CD4-positive, alpha-beta T cell treated with Interleukin-17A for 1 hour (primary cell): ENCODE measurements around the gene RBM33.
A peak's percentile ranks its signal among the peaks of the same experiment; 100 is the strongest.
"Not testable (repeated sequence)": the region's sequence is repeated elsewhere in the genome, so short reads cannot be mapped to it uniquely, and the experiment has no call there.

Experiments
- DNase-seq: peaks from one replicate; pipeline ENCODE4 v3.0.0-alpha.2; 2020

RBM33 gene

DNA sequence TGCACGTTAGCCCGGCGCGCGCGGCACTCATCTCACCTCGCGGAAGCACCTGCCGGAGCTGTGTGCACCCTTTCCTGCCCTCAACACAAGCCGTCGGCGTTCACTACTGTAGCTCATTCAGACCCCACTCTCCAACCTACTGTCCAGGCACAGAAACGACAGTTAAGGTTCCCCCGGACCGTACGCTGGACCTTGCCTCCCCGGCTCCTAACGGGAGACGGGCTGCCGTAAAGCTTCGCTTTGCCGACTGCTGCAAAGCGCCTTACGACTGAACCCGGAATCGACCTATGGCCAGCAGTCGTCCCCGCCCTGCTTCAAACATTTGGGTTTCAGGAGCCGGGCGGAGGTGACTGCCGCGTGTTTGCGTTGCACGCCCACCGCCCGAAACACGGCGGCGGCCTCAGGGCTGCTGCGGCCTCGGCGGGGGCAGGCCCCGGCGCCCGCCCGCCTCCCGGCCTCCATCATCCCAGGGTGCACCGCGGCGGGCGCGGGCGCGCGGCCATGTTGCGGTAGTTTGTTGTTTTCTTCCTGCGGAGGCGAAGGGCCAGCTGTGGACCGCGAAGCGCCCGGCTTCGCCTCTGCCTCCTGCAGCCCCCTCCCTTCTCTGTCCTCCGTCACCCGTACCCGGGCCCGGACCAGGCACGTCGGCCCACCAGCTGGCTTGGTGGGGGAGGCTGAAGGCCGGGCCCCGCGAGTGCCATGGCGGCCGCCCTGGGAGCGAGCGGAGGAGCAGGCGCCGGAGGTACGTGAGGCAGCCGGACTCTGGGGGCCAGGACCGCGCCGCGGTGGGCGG lies at the start of gene RBM33:
RBM33 (plus strand) TSS at position 484 of the 793 bp plus-strand sequence; CDS start at position 700, 216 bp downstream.
- peak; percentile 82 for DNase-seq

GRCh38 chr7:155594961-155595366 lies 49.5 kb upstream of the RBM33 start:
- DNase-seq = no peak

- DNase-seq = no peak
Measured at GRCh38 chr7:155597753-155598140, 46.7 kb upstream of the RBM33 start.

DNA sequence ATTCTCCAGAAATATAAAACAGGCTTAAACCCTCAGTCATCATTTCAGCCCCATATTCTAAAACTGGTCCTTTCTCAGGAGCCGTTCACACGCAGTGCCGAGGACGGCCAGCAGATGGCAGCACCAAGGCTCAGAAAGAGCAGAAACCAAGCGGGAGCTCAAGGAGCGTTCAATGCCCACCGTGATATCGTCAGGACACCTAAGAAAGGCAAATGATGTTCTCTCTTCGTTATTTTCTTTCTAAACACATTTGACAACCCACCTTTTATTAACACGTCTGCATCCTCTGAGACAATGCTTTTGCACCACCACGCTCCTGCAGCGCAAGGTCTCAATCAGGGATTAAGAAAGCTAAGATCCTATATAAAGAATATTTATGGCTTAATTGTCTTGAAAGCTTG lies 45.7 kb upstream of the RBM33 start:
- DNase-seq = peak; percentile 75

DNA sequence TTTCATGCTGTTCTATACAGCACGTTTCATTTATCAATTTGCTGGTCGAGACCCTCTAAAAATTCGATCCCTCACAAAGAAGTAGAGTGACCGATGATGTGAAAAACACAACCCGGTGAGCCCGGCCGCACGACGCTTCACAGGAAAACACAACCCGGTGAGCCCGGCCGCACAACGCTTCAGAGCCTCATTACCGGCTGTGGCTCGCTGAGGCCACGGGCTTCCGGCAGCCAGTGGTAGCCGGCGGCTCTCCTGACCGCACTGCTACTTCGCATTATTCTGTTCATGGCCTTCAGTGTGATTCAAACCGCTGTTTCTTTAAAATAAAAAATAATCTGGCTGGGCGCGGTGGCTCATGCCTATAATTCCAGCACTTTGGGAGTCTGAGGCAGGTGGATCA lies 42.3 kb upstream of the RBM33 start:
- DNase-seq = no peak

DNA sequence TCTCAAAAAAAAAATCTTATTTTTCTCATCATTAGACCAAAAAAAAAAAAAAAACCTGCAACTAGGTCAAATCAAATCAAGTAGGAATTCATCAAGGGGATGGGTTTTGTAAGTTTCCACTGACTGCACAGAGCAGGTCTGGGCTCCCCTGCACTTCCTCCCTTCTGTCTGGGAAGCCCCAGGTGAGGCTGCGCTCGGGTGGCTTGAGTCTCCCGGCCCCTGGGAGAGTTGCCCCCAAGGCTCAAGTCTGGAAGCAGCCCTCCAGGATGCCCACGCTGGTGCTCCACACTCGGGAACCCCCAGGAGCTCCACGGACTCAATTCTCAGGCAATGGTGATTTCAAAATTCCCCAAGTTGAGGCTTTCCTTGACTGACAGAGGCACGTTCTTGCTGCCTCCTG lies 41.7 kb upstream of the RBM33 start:
- DNase-seq = no peak

GRCh38 chr7:155603205-155603857 lies 41.1 kb upstream of the RBM33 start:
- no peak for DNase-seq

DNA sequence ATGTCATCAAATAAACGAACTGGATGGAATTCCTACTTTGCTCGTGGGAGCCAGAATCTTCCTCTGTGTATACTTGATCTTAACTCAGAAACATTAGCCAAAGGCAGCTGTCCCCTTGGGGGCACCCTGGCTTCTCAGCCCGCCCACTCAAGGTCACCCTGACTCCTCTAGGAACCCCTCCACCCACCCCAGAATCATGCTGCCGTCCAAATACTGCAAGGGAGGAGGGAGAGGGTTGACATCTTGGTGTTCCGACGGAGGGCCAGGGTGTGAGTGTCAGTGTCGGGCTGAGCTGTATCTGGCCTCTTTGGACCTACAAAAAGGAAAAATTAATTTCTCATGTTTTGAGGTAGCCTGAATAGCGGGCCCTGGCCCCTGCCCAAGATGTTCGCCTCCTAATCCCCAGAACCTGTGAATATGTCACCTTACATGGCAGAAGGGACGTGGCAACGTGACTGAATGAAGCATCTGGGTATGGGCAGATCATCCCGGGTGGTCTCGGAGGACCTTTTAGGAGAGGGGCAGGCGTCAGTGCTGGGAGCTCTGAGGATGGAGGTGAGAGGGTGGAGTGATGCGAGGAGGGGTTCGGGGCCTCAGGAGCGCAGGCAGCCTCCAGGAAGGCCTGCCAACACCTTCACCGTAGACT lies 40.5 kb upstream of the RBM33 start:
- DNase-seq = no peak

DNA sequence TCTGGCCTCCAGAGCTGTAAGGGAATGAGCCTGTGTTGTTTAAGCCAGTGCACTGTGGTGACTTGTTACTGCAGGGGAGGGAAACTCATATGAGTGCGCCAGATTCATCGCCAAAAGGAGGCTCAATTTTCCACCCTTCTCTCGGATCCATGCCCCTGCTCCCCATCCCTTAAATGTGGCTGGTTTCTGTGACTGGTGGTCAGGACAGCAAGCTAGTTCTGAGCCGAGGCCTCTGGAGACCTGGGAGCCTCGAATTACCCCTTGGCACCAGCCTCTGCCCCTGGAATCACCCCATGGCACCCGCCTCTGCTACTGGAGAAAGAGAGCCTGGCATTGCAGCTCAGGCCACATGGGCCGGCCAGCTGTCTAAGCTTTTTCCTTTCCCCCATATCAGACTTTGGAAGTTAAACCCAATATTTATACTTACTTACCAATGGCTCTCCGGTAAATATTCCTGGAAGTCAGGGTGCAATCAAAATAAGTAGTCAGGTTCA lies 39.9 kb upstream of the RBM33 start:
- DNase-seq = no peak

GRCh38 chr7:155609185-155609584 lies 35.3 kb upstream of the RBM33 start:
- DNase-seq = no peak

DNA sequence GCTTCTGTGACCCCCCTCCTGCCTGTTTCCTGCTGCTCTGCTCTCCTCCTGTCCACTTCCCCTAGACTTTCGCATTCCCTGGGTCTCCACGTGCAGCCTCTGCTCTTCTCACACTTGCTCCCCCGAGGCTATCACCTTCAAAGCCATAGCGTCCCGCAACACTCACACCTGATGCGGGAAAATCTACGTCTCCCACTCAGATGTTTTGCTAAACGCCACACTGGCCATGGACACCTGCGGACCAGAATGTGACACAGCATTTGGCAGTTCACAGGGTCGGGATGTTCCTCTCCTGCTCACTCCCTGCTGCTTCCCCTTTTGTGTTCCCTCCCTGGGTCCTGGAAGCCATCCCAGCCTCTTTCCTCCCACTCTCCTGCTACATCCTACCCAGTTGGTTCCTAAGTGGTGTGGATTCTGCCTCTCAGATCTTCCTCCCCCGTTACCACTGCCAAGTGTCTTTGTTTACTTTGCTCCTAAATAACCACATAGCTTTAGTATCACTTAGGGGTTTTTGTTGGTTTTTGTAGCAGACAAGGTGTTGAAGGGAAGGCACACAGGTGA lies 33.7 kb upstream of the RBM33 start:
- DNase-seq = no peak

DNA sequence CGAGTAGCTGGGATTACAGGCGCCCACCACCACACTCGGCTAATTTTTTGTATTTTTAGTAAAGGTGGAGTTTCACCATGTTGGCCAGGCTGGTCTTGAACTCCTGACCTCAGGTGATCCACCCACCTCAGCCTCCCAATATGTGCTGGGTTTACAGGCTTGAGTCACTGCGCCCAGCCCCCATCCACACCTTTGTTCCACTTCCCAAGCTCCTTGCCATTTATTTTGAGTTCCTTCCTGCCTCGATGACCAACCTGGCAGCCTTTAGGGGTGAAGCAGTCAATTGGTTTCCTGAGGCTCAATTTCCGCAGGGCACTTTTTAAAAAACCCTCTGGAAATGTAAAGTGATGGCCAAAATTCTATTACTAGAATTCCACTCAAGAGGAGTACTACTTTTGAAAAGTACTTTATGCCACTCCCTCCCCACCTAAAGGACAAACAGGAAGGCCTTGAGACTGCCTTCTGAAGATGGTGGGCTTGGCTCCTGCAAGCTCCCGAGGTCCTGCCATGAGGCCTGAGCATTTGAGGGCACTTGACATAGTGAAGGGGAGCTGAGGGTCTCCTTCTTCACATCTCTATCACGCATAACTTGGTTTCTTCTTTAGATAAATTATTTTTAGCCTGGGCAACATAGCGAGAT lies 32.5 kb upstream of the RBM33 start:
- DNase-seq = no peak

- DNase-seq = no peak
Measured at GRCh38 chr7:155612658-155613057, 31.8 kb upstream of the RBM33 start.

DNA sequence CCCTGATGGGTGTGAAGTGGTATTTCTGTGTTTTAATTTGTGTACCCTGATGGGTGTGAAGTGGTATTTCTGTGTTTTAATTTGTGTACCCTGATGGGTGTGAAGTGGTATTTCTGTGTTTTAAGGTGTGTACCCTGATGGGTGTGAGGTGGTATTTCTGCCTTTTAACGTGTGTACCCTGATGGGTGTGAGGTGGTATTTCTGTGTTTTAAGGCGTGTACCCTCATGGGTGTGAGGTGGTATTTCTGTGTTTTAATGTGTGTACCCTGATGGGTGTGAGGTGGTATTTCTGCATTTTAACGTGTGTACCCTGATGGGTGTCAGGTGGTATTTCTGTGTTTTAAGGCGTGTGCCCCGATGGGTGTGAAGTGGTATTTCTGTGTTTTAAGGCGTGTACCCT lies 29.4 kb upstream of the RBM33 start:
- not testable (repeated sequence) for DNase-seq

DNA sequence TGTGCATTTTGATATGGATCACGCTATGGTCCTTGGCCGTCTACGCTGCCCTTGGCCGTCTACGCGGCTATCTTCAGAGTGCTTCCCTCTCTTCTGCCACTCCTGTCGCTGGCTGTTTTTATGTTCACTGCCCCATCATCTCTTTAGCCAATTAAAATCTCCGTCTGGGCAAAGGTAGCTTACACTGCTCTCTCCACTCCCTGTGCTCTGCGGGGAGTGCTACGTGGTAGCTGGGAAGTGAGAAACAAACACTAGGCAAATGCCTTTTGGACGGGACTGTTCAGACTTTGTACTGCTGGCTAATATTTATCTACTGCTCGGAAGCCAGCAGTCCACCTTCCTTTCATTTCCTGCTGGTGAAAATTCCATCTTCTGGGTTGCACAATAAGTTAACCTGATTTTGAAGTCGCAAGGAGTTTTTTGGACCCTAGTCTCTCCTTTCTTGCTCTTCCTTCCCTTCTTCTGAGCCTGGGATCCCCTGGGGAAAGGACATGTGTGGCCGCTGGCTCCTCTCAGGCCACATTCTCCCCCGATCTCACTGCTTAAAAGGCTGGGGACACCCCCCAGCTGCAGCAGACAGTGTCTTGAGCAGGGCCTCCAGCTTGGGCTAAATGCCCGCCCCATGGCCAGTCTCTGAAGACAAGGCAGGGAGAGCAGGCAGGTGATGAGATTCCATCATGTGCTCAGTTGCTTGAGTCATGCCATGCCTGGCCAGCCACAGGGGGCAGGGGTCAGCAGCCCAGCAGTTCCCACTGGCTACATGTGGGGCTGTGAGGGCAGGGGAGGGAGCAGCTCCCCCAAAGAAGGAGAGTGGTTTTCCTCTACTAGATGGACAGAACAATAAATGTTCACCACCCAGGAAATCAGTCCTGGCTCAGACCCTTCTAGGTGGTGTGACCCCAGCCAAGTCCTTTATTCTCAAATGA lies 25.5 kb upstream of the RBM33 start:
- no peak for DNase-seq

DNA sequence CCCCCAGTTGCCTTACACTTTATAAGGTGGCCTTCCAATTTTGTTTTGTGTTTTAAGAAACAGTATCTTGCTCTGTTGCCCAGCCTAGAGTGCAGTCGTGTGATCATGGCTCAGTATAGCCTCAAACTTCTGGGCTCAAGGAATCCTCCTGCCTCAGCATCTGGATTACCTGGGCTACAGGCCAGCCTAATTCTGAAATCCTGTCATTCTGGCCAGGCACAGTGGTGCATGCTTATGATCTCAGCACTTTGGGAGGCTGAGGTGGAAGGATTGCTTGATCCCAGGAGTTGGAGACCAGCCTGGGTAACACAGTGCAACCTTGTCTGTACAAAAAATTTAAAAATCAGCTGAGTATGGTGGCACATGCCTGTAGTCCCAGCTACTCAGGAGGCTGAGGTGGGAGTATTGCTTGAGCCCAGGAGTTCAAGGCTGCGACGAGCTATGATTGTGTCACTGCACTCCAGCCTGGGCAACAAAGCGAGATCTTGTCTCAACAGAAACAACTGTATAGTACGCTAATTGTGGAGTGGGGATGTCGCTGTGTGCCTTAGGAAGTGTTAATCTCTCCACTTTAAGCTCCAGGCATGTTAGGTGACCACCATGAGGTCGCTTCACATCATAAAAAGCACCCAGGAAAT lies 24.7 kb upstream of the RBM33 start:
- DNase-seq = no peak

DNA sequence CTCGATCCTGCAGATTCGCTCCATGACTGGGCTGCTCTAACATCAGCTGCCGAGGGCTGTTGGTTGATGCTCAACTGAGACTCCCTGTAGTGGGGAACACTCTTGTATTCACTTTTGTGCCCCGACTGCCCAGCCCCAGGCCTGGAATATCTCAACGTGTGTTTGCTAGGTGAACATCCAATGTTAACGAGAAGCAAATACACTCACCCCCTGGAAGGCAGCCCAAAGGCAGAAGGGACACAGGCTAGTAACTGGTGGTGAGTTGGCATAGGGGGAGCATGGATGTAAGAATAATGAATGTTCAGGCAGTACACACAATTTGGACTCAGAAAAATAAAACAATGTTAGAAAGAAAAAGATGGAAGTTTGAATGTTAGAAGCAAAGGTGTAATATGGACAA lies 24.0 kb upstream of the RBM33 start:
- DNase-seq = no peak

- no peak for DNase-seq
Measured at GRCh38 chr7:155621418-155621980, 23.0 kb upstream of the RBM33 start.

GRCh38 chr7:155624412-155624811 lies 20.0 kb upstream of the RBM33 start:
- no peak for DNase-seq

- no peak for DNase-seq
Measured at GRCh38 chr7:155625557-155625956, 18.9 kb upstream of the RBM33 start.

- DNase-seq = no peak
Measured at GRCh38 chr7:155629171-155629570, 15.3 kb upstream of the RBM33 start.
